Neural cell (in vitro differentiated cells): Measurements from ENCODE around the gene KIFC3. TPM values are rescaled to one million over a fixed set of nuclear protein-coding genes. Genes with fewer than 3 reads are reported as not detected.
"Not testable (repeated sequence)": the region's sequence is repeated elsewhere in the genome, so short reads cannot be mapped to it uniquely, and the experiment has no call there.

Experiments used
- H2AFZ ChIP-seq: fragments of 200-600, 300-800 bp; sonication (generic), shearing (Covaris generic); 2 replicates; pipeline ENCODE4 v1.6.0; 2014; ENCODE audit warnings: low read depth, mild to moderate bottlenecking, antibody characterized with exemption, low read length, moderate library complexity
- H3F3A ChIP-seq: fragments of 200-600 bp; shearing (Covaris generic); 2 replicates; pipeline ENCODE4 v1.6.1; 2016; ENCODE audit warnings: mild to moderate bottlenecking, moderate library complexity, mixed read lengths, antibody characterized with exemption, low read length; ENCODE audit not compliant: insufficient read depth, poor library complexity, severe bottlenecking
- H3K27ac ChIP-seq: fragments of 200-600, 300-800 bp; sonication (generic), shearing (Covaris generic); 2 replicates; pipeline ENCODE4 v1.5.1; 2014; ENCODE audit warnings: mild to moderate bottlenecking, low read length, moderate library complexity
- H3K27me3 ChIP-seq: fragments of 300-800, 200-600 bp; sonication (generic), shearing (Covaris generic); 2 replicates; pipeline ENCODE4 v1.6.0; 2014; ENCODE audit warnings: mild to moderate bottlenecking, low read depth, low read length, moderate library complexity; ENCODE audit not compliant: insufficient read depth
- H3K36me3 ChIP-seq: fragments of 300-800, 200-600 bp; sonication (generic), shearing (Covaris generic); 2 replicates; pipeline ENCODE4 v1.5.1; 2014; ENCODE audit warnings: mild to moderate bottlenecking, antibody characterized with exemption, low read length, moderate library complexity; ENCODE audit not compliant: insufficient read depth
- H3K4me2 ChIP-seq: fragments of 300-800, 200-600 bp; sonication (generic), shearing (Covaris generic); 2 replicates; pipeline ENCODE4 v1.6.0; 2014; ENCODE audit warnings: mild to moderate bottlenecking, low read length
- H3K4me3 ChIP-seq: fragments of 300-800, 200-600 bp; sonication (generic), shearing (Covaris generic); 2 replicates; pipeline ENCODE4 v1.5.1; 2014; ENCODE audit warnings: mild to moderate bottlenecking, low read length, moderate library complexity
- H3K79me2 ChIP-seq: fragments of 200-600 bp; shearing (Covaris generic); replicated peaks from 2 replicates; pipeline ENCODE4 v1.6.0; 2014; ENCODE audit warnings: mild to moderate bottlenecking, low read length, moderate library complexity; ENCODE audit not compliant: insufficient read depth
- H3K9ac ChIP-seq: fragments of 300-800, 200-600 bp; sonication (generic), shearing (Covaris generic); 2 replicates; pipeline ENCODE4 v1.6.1; 2016; ENCODE audit warnings: mild to moderate bottlenecking, low read length, mixed read lengths
- H3K9me2 ChIP-seq: fragments of 200-600 bp; shearing (Covaris generic); 2 replicates; pipeline ENCODE4 v1.6.1; 2016; ENCODE audit warnings: mild to moderate bottlenecking, low read length, mixed read lengths; ENCODE audit not compliant: insufficient read depth
- H3K9me3 ChIP-seq: fragments of 200-600, 300-800 bp; sonication (generic), shearing (Covaris generic); 2 replicates; pipeline ENCODE4 v1.6.1; 2016; ENCODE audit warnings: mild to moderate bottlenecking, mixed run types, low read length, moderate library complexity, mixed read lengths
- H4K20me1 ChIP-seq: fragments of 200-600 bp; shearing (Covaris generic); 2 replicates; pipeline ENCODE4 v1.6.1; 2016; ENCODE audit warnings: mild to moderate bottlenecking, mixed run types; ENCODE audit not compliant: insufficient read depth
- EP300 ChIP-seq: fragments of 450-650 bp; conservative IDR thresholded peaks from 2 replicates; pipeline ENCODE4 v1.6.1; 2014; ENCODE audit warnings: antibody characterized with exemption, mild to moderate bottlenecking, moderate library complexity; ENCODE audit not compliant: poor library complexity, severe bottlenecking
- EZH2 ChIP-seq: fragments of 200-600, 300-800 bp; shearing (Covaris generic), sonication (generic); IDR thresholded peaks from 2 replicates; pipeline ENCODE4 v1.6.1; 2014; ENCODE audit warnings: antibody characterized with exemption, low read length, borderline replicate concordance, mild to moderate bottlenecking; ENCODE audit not compliant: insufficient read depth, poor library complexity, severe bottlenecking
- MXI1 ChIP-seq: fragments of 450-650 bp; conservative IDR thresholded peaks from 2 replicates; pipeline ENCODE4 v1.6.1; 2014; ENCODE audit warnings: antibody characterized with exemption, mild to moderate bottlenecking; ENCODE audit not compliant: poor library complexity, severe bottlenecking
- POLR2AphosphoS5 ChIP-seq: IDR thresholded peaks from 2 replicates; pipeline ENCODE4 v1.6.1; 2012
- RAD21 ChIP-seq: fragments of 450-650 bp; conservative IDR thresholded peaks from 2 replicates; pipeline ENCODE4 v1.6.1; 2014; ENCODE audit warnings: antibody characterized with exemption, mild to moderate bottlenecking, moderate library complexity
- SMC3 ChIP-seq: fragments of 450-650 bp; conservative IDR thresholded peaks from 2 replicates; pipeline ENCODE4 v1.6.1; 2014; ENCODE audit warnings: antibody characterized with exemption, mild to moderate bottlenecking, moderate library complexity; ENCODE audit not compliant: poor library complexity
- TAF1 ChIP-seq: IDR thresholded peaks from 2 replicates; pipeline ENCODE4 v1.6.1; 2012; ENCODE audit warnings: low read depth
- polyA plus RNA-seq: library from polyadenylated mRNA; depleted of rRNA; stranded (reverse); fragments of >200 nt; gene quantifications from 2 replicates; pipeline ENCODE4 v1.2.3, GENCODE V29; 2014
- TF ChIP-seq, protein P1 (sequence below): IDR thresholded peaks from 2 replicates; pipeline ENCODE4 v1.6.1; 2012; ENCODE audit warnings: borderline replicate concordance
- TF ChIP-seq, protein P2 (sequence below): fragments of 450-650 bp; IDR thresholded peaks from 2 replicates; pipeline ENCODE4 v1.5.1; 2014; ENCODE audit warnings: antibody characterized with exemption, mild to moderate bottlenecking, moderate library complexity; ENCODE audit not compliant: poor library complexity, severe bottlenecking

Gene KIFC3
- polyA plus RNA-seq, 1 donor from 2014 or later = 29.7 TPM

DNA sequence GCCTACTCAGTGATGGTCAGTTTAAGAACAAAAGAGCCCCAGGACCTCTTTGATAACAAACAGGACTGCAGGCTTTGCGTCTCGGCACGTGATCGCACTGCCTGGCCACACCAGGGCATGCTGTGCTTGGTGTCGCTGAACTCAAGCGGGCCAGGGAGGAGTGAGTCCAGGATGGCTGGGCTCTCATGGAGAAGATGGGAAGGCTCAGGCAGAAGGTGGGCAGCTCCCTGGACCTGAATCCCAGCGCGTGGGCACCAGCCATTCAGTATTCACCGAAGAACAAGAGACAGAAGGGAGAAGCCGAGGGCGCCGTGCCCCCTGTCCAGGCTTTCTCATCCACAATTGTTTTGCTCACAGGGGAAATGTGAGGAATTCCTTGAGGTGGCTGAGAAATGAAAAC lies 54.8 kb downstream of the KIFC3 start:
- Histone ChIP-seq H3K4me2 (no peak overlapping the region), H3K27ac (no peak overlapping the region), H3K36me3 (no peaks in the 10 kb centered on the region), H3K9ac (no peak overlapping the region), H3K4me3 (no peak overlapping the region), H3K9me3 (no peaks in the 10 kb centered on the region), H3F3A (no peaks in the 10 kb centered on the region), H3K79me2 (no peaks in the 10 kb centered on the region), H4K20me1 (no peaks in the 10 kb centered on the region), H2AFZ (no peak overlapping the region), H3K27me3 (no peaks in the 10 kb centered on the region), H3K9me2 (no peaks in the 10 kb centered on the region)
- TF ChIP-seq, protein P1, sequence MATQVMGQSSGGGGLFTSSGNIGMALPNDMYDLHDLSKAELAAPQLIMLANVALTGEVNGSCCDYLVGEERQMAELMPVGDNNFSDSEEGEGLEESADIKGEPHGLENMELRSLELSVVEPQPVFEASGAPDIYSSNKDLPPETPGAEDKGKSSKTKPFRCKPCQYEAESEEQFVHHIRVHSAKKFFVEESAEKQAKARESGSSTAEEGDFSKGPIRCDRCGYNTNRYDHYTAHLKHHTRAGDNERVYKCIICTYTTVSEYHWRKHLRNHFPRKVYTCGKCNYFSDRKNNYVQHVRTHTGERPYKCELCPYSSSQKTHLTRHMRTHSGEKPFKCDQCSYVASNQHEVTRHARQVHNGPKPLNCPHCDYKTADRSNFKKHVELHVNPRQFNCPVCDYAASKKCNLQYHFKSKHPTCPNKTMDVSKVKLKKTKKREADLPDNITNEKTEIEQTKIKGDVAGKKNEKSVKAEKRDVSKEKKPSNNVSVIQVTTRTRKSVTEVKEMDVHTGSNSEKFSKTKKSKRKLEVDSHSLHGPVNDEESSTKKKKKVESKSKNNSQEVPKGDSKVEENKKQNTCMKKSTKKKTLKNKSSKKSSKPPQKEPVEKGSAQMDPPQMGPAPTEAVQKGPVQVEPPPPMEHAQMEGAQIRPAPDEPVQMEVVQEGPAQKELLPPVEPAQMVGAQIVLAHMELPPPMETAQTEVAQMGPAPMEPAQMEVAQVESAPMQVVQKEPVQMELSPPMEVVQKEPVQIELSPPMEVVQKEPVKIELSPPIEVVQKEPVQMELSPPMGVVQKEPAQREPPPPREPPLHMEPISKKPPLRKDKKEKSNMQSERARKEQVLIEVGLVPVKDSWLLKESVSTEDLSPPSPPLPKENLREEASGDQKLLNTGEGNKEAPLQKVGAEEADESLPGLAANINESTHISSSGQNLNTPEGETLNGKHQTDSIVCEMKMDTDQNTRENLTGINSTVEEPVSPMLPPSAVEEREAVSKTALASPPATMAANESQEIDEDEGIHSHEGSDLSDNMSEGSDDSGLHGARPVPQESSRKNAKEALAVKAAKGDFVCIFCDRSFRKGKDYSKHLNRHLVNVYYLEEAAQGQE = no peak
- TF ChIP-seq, protein P2, sequence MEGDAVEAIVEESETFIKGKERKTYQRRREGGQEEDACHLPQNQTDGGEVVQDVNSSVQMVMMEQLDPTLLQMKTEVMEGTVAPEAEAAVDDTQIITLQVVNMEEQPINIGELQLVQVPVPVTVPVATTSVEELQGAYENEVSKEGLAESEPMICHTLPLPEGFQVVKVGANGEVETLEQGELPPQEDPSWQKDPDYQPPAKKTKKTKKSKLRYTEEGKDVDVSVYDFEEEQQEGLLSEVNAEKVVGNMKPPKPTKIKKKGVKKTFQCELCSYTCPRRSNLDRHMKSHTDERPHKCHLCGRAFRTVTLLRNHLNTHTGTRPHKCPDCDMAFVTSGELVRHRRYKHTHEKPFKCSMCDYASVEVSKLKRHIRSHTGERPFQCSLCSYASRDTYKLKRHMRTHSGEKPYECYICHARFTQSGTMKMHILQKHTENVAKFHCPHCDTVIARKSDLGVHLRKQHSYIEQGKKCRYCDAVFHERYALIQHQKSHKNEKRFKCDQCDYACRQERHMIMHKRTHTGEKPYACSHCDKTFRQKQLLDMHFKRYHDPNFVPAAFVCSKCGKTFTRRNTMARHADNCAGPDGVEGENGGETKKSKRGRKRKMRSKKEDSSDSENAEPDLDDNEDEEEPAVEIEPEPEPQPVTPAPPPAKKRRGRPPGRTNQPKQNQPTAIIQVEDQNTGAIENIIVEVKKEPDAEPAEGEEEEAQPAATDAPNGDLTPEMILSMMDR = no peak
- TF ChIP-seq RAD21 (no peak), TAF1 (no peak), SMC3 (no peak), POLR2AphosphoS5 (no peak), MXI1 (no peak)

DNA sequence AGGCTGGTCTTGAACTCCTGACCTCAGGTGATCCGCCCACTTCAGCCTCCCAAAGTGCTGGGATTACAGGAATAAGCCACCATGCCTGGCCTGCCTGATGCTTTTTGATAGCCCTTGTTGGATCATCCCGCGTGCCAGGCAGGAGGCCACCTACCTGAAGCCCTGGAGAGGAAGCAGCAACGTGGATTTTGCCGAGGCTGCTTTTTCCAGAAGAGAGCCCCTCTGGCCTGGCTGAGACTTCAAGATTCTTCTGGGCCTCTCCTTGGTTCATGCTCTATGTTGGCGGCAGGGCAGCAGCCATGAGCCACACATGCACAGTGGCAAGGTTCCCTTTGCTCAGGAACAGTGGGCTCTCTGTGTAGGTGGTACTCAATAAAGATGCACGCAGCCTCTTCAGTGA lies 55.2 kb downstream of the KIFC3 start:
- H3K4me2 ChIP-seq = no peak overlapping the region
- TF ChIP-seq, protein P1 = no peak
- TF ChIP-seq SMC3 (no peak), TAF1 (no peak), POLR2AphosphoS5 (no peak), EP300 (no peak), MXI1 (no peak), RAD21 (no peak), EZH2 (no peak)
- TF ChIP-seq, protein P2 = no peak
- H3K79me2 ChIP-seq = no peaks in the 10 kb centered on the region
- no peaks in the 10 kb centered on the region for H3K36me3 ChIP-seq
- no peaks in the 10 kb centered on the region for H3K9me3 ChIP-seq
- H4K20me1 ChIP-seq = no peaks in the 10 kb centered on the region
- H3K27ac ChIP-seq = no peak overlapping the region
- H3F3A ChIP-seq = no peaks in the 10 kb centered on the region
- no peak overlapping the region for H3K9ac ChIP-seq
- no peak overlapping the region for H3K4me3 ChIP-seq
- H3K9me2 ChIP-seq = no peaks in the 10 kb centered on the region
- no peaks in the 10 kb centered on the region for H3K27me3 ChIP-seq
- no peak overlapping the region for H2AFZ ChIP-seq

DNA sequence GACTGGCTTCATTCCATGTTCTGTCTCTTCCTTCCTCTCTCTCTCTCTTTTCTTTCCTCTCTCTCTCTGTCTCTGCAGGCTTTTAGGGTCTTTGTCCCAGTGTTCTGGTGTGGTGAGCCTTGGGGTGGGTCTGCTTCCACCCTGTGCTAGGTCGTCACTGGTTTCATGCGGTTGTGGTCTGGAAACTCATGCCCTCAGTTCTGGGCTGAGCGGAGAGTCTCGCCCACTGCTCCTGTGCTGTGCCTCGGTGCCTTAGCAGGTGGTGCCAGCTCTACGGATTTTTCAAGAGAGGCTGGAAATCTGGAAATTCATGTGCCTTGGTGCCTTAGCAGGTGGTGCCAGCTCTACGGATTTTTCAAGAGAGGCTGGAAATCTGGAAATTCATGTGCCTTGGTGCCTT lies 56.0 kb downstream of the KIFC3 start:
- H3K36me3 ChIP-seq, H3K4me2 ChIP-seq, H3K9ac ChIP-seq, H4K20me1 ChIP-seq, H3K4me3 ChIP-seq, H3K79me2 ChIP-seq, H3K9me2 ChIP-seq, H3K27ac ChIP-seq, H3K9me3 ChIP-seq, H3K27me3 ChIP-seq, H3F3A ChIP-seq, H2AFZ ChIP-seq: not testable (repeated sequence)
